Midbrain (tissue), 1 donor: ENCODE measurements around the gene BRWD1.
A peak's percentile ranks its signal among the peaks of the same experiment; 100 is the strongest.

Source experiments
- DNase-seq: peaks from one replicate; lab custom pipeline; 2025; lab: John Stamatoyannopoulos, UW

BRWD1 gene

GRCh38 chr21:39313571-39314142, at the start of gene BRWD1:
Gene BRWD1, minus strand, starts transcription at chr21:39313632. Its CDS starts 141 bp downstream, at chr21:39313491.
- DNase-seq: peak; percentile 87

GRCh38 chr21:39362733-39363132, 49.3 kb upstream of the BRWD1 start:
- DNase-seq: no peak

- DNase-seq: no peak
Measured at GRCh38 chr21:39359382-39359781, 46.0 kb upstream of the BRWD1 start.

- DNase-seq: no peak
Measured at GRCh38 chr21:39353295-39353694, 39.9 kb upstream of the BRWD1 start.

GRCh38 chr21:39350094-39351005, 36.9 kb upstream of the BRWD1 start:
- no peak for DNase-seq

- DNase-seq: peak; percentile 94
Measured at GRCh38 chr21:39349211-39350093, 36.0 kb upstream of the BRWD1 start.

GRCh38 chr21:39348355-39349210, 35.2 kb upstream of the BRWD1 start, which contains the start of gene HMGN1:
Gene HMGN1, minus strand, starts transcription at chr21:39349088. Its CDS starts 171 bp downstream, at chr21:39348917.
- peak; percentile 89 for DNase-seq

GRCh38 chr21:39348040-39348354, 34.6 kb upstream of the BRWD1 start:
- no peak for DNase-seq

- no peak for DNase-seq
Measured at GRCh38 chr21:39347537-39347936, 34.1 kb upstream of the BRWD1 start.

GRCh38 chr21:39346671-39347331, 33.4 kb upstream of the BRWD1 start:
- DNase-seq: no peak

GRCh38 chr21:39346206-39346605, 32.8 kb upstream of the BRWD1 start:
- DNase-seq: no peak

- no peak for DNase-seq
Measured at GRCh38 chr21:39345440-39345839, 32.0 kb upstream of the BRWD1 start.

- DNase-seq: no peak
Measured at GRCh38 chr21:39344848-39345247, 31.4 kb upstream of the BRWD1 start.

GRCh38 chr21:39341249-39341923, 28.0 kb upstream of the BRWD1 start:
- no peak for DNase-seq

- no peak for DNase-seq
Measured at GRCh38 chr21:39340687-39341086, 27.3 kb upstream of the BRWD1 start.

- no peak for DNase-seq
Measured at GRCh38 chr21:39339231-39339630, 25.8 kb upstream of the BRWD1 start.

- DNase-seq: no peak
Measured at GRCh38 chr21:39336457-39337008, 23.1 kb upstream of the BRWD1 start.

GRCh38 chr21:39334611-39335010, 21.2 kb upstream of the BRWD1 start:
- DNase-seq: no peak

- DNase-seq: no peak
Measured at GRCh38 chr21:39332175-39332574, 18.7 kb upstream of the BRWD1 start.

- no peak for DNase-seq
Measured at GRCh38 chr21:39330001-39330400, 16.6 kb upstream of the BRWD1 start.
